ENCODE measurements around the gene MTCH2.

MTCH2 gene

DNA sequence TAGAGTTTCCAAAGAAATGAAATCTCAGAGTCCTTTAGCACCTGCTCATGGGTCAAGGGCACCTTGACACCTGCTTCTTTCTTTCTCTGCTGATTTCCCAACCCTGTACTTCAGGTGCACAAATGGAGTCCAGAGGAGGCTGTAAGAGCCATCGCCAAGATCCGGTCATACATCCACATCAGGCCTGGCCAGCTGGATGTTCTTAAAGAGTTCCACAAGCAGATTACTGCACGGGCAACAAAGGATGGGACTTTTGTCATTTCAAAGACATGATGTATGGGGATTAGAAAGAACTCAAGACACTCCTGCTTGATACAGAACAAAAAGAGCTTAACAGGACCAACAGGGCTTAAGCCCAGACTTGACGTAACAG is 71.0 kb downstream of the MTCH2 start:
- H3K9me3 ChIP-seq (ENCODE audit: control insufficient read depth, insufficient read depth, low read length) = no peaks in the 10 kb centered on the region
- H3K4me3 ChIP-seq (ENCODE audit: low read depth, low read length) = no peak overlapping the region
- no peak overlapping the region for H3K9ac ChIP-seq (ENCODE audit: low read depth, low read length)
- no peaks in the 10 kb centered on the region for H3K27me3 ChIP-seq (ENCODE audit: control insufficient read depth, insufficient read depth, low read length)
- peaks cover 28% of the 10 kb centered on the region for H3K36me3 ChIP-seq (ENCODE audit: control insufficient read depth, insufficient read depth, low read length)
- no peaks in the 10 kb centered on the region for H3K4me1 ChIP-seq (ENCODE audit: control insufficient read depth, insufficient read depth, low read length)

- H3K9me3 ChIP-seq (ENCODE audit: control insufficient read depth, insufficient read depth, low read length) = no peaks in the 10 kb centered on the region
- peaks cover 28% of the 10 kb centered on the region for H3K36me3 ChIP-seq (ENCODE audit: control insufficient read depth, insufficient read depth, low read length)
- H3K4me1 ChIP-seq (ENCODE audit: control insufficient read depth, insufficient read depth, low read length) = no peaks in the 10 kb centered on the region
- H3K4me3 ChIP-seq (ENCODE audit: low read depth, low read length) = no peak overlapping the region
- H3K9ac ChIP-seq (ENCODE audit: low read depth, low read length) = no peak overlapping the region
- H3K27me3 ChIP-seq (ENCODE audit: control insufficient read depth, insufficient read depth, low read length) = no peaks in the 10 kb centered on the region
These were observed 71.6 kb downstream of the MTCH2 start for GRCh38 chr11:47570651-47571356.

DNA sequence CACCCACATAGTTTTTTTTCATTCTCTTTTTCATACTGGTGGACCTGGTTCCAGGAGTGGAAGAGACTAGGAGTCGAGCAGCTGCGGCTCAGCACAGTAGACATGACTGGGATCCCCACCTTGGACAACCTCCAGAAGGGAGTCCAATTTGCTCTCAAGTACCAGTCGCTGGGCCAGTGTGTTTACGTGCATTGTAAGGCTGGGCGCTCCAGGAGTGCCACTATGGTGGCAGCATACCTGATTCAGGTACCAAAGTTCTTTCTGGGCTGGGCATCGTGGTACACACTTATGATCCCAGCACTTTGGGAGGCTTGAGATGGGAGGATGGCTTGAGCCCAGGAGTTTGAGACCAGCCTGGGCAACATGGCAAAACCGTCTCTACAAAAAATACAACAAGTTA is 72.7 kb downstream of the MTCH2 start:
- Histone ChIP-seq H3K36me3 (ENCODE audit: control insufficient read depth, insufficient read depth, low read length) (peaks cover 28% of the 10 kb centered on the region), H3K4me3 (ENCODE audit: low read depth, low read length) (no peak overlapping the region), H3K27me3 (ENCODE audit: control insufficient read depth, insufficient read depth, low read length) (no peaks in the 10 kb centered on the region), H3K9ac (ENCODE audit: low read depth, low read length) (no peak overlapping the region), H3K9me3 (ENCODE audit: control insufficient read depth, insufficient read depth, low read length) (no peaks in the 10 kb centered on the region), H3K4me1 (ENCODE audit: control insufficient read depth, insufficient read depth, low read length) (no peaks in the 10 kb centered on the region)

Data from iPS-15b (cell line).